OCI-LY1 (cell line): ENCODE data around the gene TBL1Y.

Source experiments
- H2AFZ ChIP-seq: fragments of 200-600 bp; sonication (generic), shearing (Covaris generic); 2 replicates; pipeline ENCODE4 v1.6.0; 2014; ENCODE audit warnings: antibody characterized with exemption, mild to moderate bottlenecking, low read length
- H3F3A ChIP-seq: fragments of 200-600 bp; sonication (generic), shearing (Covaris generic); 2 replicates; pipeline ENCODE4 v1.6.0; 2014; ENCODE audit warnings: mild to moderate bottlenecking, antibody characterized with exemption, low read length, moderate library complexity; ENCODE audit not compliant: insufficient read depth
- H3K27ac ChIP-seq: fragments of 200-600 bp; sonication (generic); 2 replicates; pipeline ENCODE4 v1.5.1; 2014; ENCODE audit warnings: low read length, mixed run types, mild to moderate bottlenecking, low read depth; ENCODE audit not compliant: poor library complexity, severe bottlenecking
- H3K27me3 ChIP-seq: fragments of 200-600 bp; sonication (generic); 2 replicates; pipeline ENCODE4 v1.6.0; 2014; ENCODE audit warnings: antibody characterized with exemption, mild to moderate bottlenecking, low read length, moderate library complexity; ENCODE audit not compliant: insufficient read depth
- H3K36me3 ChIP-seq: fragments of 200-600 bp; sonication (generic); 2 replicates; pipeline ENCODE4 v1.6.1; 2014; ENCODE audit warnings: mild to moderate bottlenecking, antibody characterized with exemption, low read length, moderate library complexity, mixed read lengths; ENCODE audit not compliant: insufficient read depth
- H3K4me1 ChIP-seq: fragments of 200-600 bp; sonication (generic); 2 replicates; pipeline ENCODE4 v1.5.1; 2014; ENCODE audit warnings: mild to moderate bottlenecking, low read length, moderate library complexity; ENCODE audit not compliant: insufficient read depth, severe bottlenecking
- H3K4me2 ChIP-seq: fragments of 200-600 bp; sonication (generic), shearing (Covaris generic); 2 replicates; pipeline ENCODE4 v1.6.1; 2014; ENCODE audit warnings: low read length
- H3K4me3 ChIP-seq: fragments of 200-600 bp; sonication (generic); 2 replicates; pipeline ENCODE4 v1.5.1; 2014; ENCODE audit warnings: low read length, low read depth, mild to moderate bottlenecking, mixed read lengths; ENCODE audit not compliant: poor library complexity, severe bottlenecking
- H3K79me2 ChIP-seq: fragments of 200-600 bp; shearing (Covaris generic); 2 replicates; pipeline ENCODE4 v1.6.1; 2016; ENCODE audit warnings: mixed run types, low read length, mixed read lengths; ENCODE audit not compliant: insufficient read depth
- H3K9ac ChIP-seq: fragments of 200-600 bp; sonication (generic), shearing (Covaris generic); 2 replicates; pipeline ENCODE4 v1.6.1; 2014; ENCODE audit warnings: mild to moderate bottlenecking, low read length, mixed read lengths
- H3K9me2 ChIP-seq: fragments of 200-600 bp; sonication (generic), shearing (Covaris generic); 2 replicates; pipeline ENCODE4 v1.6.1; 2014; ENCODE audit warnings: low read depth, mild to moderate bottlenecking, low read length, mixed read lengths
- H3K9me3 ChIP-seq: fragments of 200-600 bp; shearing (Covaris generic); 2 replicates; pipeline ENCODE4 v1.6.1; 2014; ENCODE audit warnings: low read length, mixed read lengths
- H4K20me1 ChIP-seq: fragments of 200-600 bp; sonication (generic), shearing (Covaris generic); 2 replicates; pipeline ENCODE4 v1.6.0; 2016; ENCODE audit warnings: mild to moderate bottlenecking, low read length; ENCODE audit not compliant: insufficient read depth
- CTCF ChIP-seq: fragments of 200-600 bp; sonication (generic), shearing (Covaris generic); IDR thresholded peaks from 2 replicates; pipeline ENCODE4 v1.5.1; 2017; ENCODE audit warnings: mild to moderate bottlenecking, antibody characterized with exemption, low read length, moderate library complexity, mixed read lengths
- EZH2 ChIP-seq: fragments of 200-600 bp; sonication (generic), shearing (Covaris generic); IDR thresholded peaks from 2 replicates; pipeline ENCODE4 v1.8.0; 2017; ENCODE audit warnings: borderline replicate concordance, mixed run types, mild to moderate bottlenecking, antibody characterized with exemption, low read length, moderate library complexity, mixed read lengths

The TBL1Y gene

GRCh38 chrY:6968191-6968590 is 57.7 kb downstream of the TBL1Y start:
- Histone ChIP-seq H3K27ac (no peak overlapping the region), H3K27me3 (no peaks in the 10 kb centered on the region), H2AFZ (no peak overlapping the region), H4K20me1 (no peaks in the 10 kb centered on the region), H3K9me3 (no peaks in the 10 kb centered on the region), H3K9ac (no peak overlapping the region), H3K36me3 (no peaks in the 10 kb centered on the region), H3K4me2 (no peak overlapping the region), H3K4me1 (peaks cover 17% of the 10 kb centered on the region), H3K9me2 (no peaks in the 10 kb centered on the region), H3F3A (no peaks in the 10 kb centered on the region), H3K79me2 (no peaks in the 10 kb centered on the region), H3K4me3 (no peak overlapping the region)
- TF ChIP-seq CTCF (no peak), EZH2 (no peak)

DNA sequence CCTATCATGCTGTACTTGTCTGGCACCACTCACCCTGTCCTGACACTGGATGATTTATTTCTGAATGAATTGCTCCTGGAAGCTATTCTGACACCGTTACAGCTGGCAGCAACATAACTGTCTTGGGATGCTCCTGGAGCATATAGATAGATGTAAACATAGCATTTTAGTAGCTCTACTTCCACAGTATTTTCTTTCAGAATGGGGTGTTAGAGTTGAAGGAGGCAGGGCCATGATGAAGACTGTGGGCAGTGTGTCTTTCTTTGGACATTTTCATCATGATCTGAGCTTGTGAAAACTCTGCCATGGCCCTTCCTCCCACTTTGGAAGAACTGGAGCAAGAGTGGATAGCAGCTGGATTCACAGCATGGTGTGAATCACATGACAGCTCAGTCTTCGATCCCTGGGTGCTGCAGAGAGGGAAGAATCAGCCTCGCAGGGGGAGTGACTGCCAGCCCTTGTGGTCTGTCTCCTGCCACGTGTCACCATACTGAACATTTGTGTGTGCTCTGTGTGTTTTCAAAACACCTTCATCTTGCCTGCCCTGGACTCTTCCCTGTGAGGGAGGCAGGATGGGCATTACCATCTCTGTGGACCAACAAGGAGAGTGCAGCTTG is 61.9 kb downstream of the TBL1Y start:
- no peak overlapping the region for H3K4me3 ChIP-seq
- H3K27me3 ChIP-seq = no peaks in the 10 kb centered on the region
- peaks cover 53% of the 10 kb centered on the region for H3K4me1 ChIP-seq
- H3K4me2 ChIP-seq = no peak overlapping the region
- H3K27ac ChIP-seq = no peak overlapping the region
- H3F3A ChIP-seq = no peaks in the 10 kb centered on the region
- H3K9ac ChIP-seq = no peak overlapping the region
- H3K79me2 ChIP-seq = no peaks in the 10 kb centered on the region
- no peaks in the 10 kb centered on the region for H3K9me3 ChIP-seq
- H4K20me1 ChIP-seq = no peaks in the 10 kb centered on the region
- no peaks in the 10 kb centered on the region for H3K9me2 ChIP-seq
- H2AFZ ChIP-seq = no peak overlapping the region
- no peak for TF ChIP-seq EZH2
- no peak for TF ChIP-seq CTCF
- no peaks in the 10 kb centered on the region for H3K36me3 ChIP-seq

DNA sequence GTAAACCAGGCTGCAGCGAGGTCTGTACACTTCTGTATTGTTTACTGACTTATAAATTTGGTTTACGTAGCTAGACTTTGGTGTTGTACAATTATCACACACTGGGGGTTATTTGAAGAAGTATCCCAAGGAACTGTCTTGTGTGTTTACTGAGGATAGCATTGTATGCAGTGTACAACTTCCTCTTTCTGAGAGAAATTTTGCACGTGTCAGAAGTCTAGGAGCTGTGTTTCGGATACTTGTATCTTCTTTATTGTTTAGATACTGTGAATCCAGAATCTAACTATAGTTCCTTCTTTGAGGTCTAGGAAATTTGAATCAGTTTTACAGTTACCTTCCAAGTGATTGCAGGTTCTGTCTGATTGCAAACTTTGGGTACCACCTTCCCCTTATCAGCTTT is 64.5 kb downstream of the TBL1Y start:
- peak overlapping the region; percentile 58 for H3K9ac ChIP-seq
- peak overlapping the region; percentile 89 for H3K4me2 ChIP-seq
- H3K27ac ChIP-seq = peak overlapping the region; percentile 97
- peak overlapping the region; percentile 27 for H3K4me3 ChIP-seq
- H4K20me1 ChIP-seq = no peaks in the 10 kb centered on the region
- no peaks in the 10 kb centered on the region for H3K27me3 ChIP-seq
- TF ChIP-seq CTCF (no peak), EZH2 (no peak)
- H3K9me3 ChIP-seq = no peaks in the 10 kb centered on the region
- no peaks in the 10 kb centered on the region for H3K36me3 ChIP-seq
- no peaks in the 10 kb centered on the region; the same call in 1 of the 2 replicates for H3K79me2 ChIP-seq
- 0 out of 2 replicates have a peak overlapping the region, but pooled peaks have one; percentile 80 for H2AFZ ChIP-seq
- H3K9me2 ChIP-seq = no peaks in the 10 kb centered on the region
- peaks cover 76% of the 10 kb centered on the region for H3K4me1 ChIP-seq
- H3F3A ChIP-seq = no peaks in the 10 kb centered on the region
